H9 (cell line): ENCODE results near the gene ADGRG4. TPM values are rescaled to one million over a fixed set of nuclear protein-coding genes. Genes with fewer than 3 reads are reported as not detected.

Experiments
- DNase-seq: peaks from one replicate; pipeline ENCODE4 v3.0.0-alpha.2; 2017
- H2AFZ ChIP-seq: one replicate; pipeline ENCODE4 v1.6.1; 2013; ENCODE audit warnings: mild to moderate bottlenecking, low read length, control low read depth, moderate library complexity
- H2AK5ac ChIP-seq: 2 replicates; pipeline ENCODE4 v1.6.1; 2013; ENCODE audit warnings: low read length, control low read depth, mixed read lengths; ENCODE audit not compliant: insufficient read length
- H2BK120ac ChIP-seq: one replicate; pipeline ENCODE4 v1.6.1; 2013; ENCODE audit warnings: low read depth, mild to moderate bottlenecking, low read length, control low read depth, inconsistent platforms; ENCODE audit not compliant: poor library complexity, severe bottlenecking
- H2BK12ac ChIP-seq: 2 replicates; pipeline ENCODE4 v1.6.1; 2013; ENCODE audit warnings: low read length, control low read depth, mixed read lengths, low read depth; ENCODE audit not compliant: insufficient read length
- H2BK15ac ChIP-seq: 2 replicates; pipeline ENCODE4 v1.6.1; 2013; ENCODE audit warnings: low read depth, low read length, control low read depth
- H2BK20ac ChIP-seq: one replicate; pipeline ENCODE4 v1.6.1; 2013; ENCODE audit warnings: low read depth, mild to moderate bottlenecking, low read length, control low read depth, inconsistent platforms; ENCODE audit not compliant: poor library complexity, severe bottlenecking
- H2BK5ac ChIP-seq: 2 replicates; pipeline ENCODE4 v1.6.1; 2013; ENCODE audit warnings: low read length, control low read depth, mixed read lengths; ENCODE audit not compliant: insufficient read length
- H3K14ac ChIP-seq: 2 replicates; pipeline ENCODE4 v1.6.1; 2013; ENCODE audit warnings: low read length, control low read depth; ENCODE audit not compliant: insufficient read depth
- H3K18ac ChIP-seq: 2 replicates; pipeline ENCODE4 v1.6.1; 2013; ENCODE audit warnings: low read depth, mild to moderate bottlenecking, mixed read lengths, low read length, control low read depth; ENCODE audit not compliant: insufficient read length
- H3K23ac ChIP-seq: 2 replicates; pipeline ENCODE4 v1.6.1; 2013; ENCODE audit warnings: low read length, control low read depth, mixed read lengths, low read depth; ENCODE audit not compliant: insufficient read length
- H3K23me2 ChIP-seq: 2 replicates; pipeline ENCODE4 v1.6.1; 2013; ENCODE audit warnings: low read depth, mild to moderate bottlenecking, mixed read lengths, low read length, control low read depth; ENCODE audit not compliant: insufficient read length, poor library complexity, severe bottlenecking
- H3K27ac ChIP-seq: 2 replicates; pipeline ENCODE4 v1.5.1; 2013; ENCODE audit warnings: low read length, control low read depth, mixed read lengths, low read depth; ENCODE audit not compliant: insufficient read length
- H3K27me3 ChIP-seq: 2 replicates; pipeline ENCODE4 v1.6.1; 2013; ENCODE audit warnings: low read length, control low read depth, inconsistent platforms; ENCODE audit not compliant: insufficient read depth
- H3K4ac ChIP-seq: 2 replicates; pipeline ENCODE4 v1.6.1; 2013; ENCODE audit warnings: low read depth, mild to moderate bottlenecking, control low read depth, inconsistent platforms, low read length, moderate library complexity
- H3K4me1 ChIP-seq: 2 replicates; pipeline ENCODE4 v1.6.1; 2013; ENCODE audit warnings: low read length, control low read depth, inconsistent platforms; ENCODE audit not compliant: insufficient read depth
- H3K4me2 ChIP-seq: 2 replicates; pipeline ENCODE4 v1.6.1; 2013; ENCODE audit warnings: low read length, control low read depth, mixed read lengths; ENCODE audit not compliant: insufficient read length, insufficient read depth
- H3K56ac ChIP-seq: 2 replicates; pipeline ENCODE4 v1.6.1; 2013; ENCODE audit warnings: low read depth, mild to moderate bottlenecking, mixed read lengths, low read length, control low read depth; ENCODE audit not compliant: insufficient read length
- H3K79me1 ChIP-seq: 2 replicates; pipeline ENCODE4 v1.6.1; 2013; ENCODE audit warnings: low read depth, mild to moderate bottlenecking, moderate library complexity, low read length, control low read depth, inconsistent platforms; ENCODE audit not compliant: insufficient read depth, poor library complexity, severe bottlenecking
- H3K79me2 ChIP-seq: 2 replicates; pipeline ENCODE4 v1.6.1; 2013; ENCODE audit warnings: low read length, control low read depth, inconsistent platforms; ENCODE audit not compliant: insufficient read depth
- H3K9ac ChIP-seq: 2 replicates; pipeline ENCODE4 v1.6.1; 2013; ENCODE audit warnings: low read length, control low read depth, mixed read lengths; ENCODE audit not compliant: insufficient read length; ENCODE audit errors: extremely low read depth
- H3K9me3 ChIP-seq: one replicate; pipeline ENCODE4 v1.6.1; 2013; ENCODE audit warnings: low read depth, low read length, inconsistent platforms; ENCODE audit not compliant: control insufficient read depth
- H3T11ph ChIP-seq: one replicate; pipeline ENCODE4 v1.6.1; 2013; ENCODE audit warnings: mild to moderate bottlenecking, low read length, control low read depth, inconsistent platforms
- H4K20me1 ChIP-seq: one replicate; pipeline ENCODE4 v1.6.1; 2013; ENCODE audit not compliant: control insufficient read depth, insufficient read length, insufficient read depth
- H4K5ac ChIP-seq: 2 replicates; pipeline ENCODE4 v1.6.1; 2013; ENCODE audit warnings: low read depth, mild to moderate bottlenecking, mixed read lengths, low read length, control low read depth; ENCODE audit not compliant: insufficient read length
- H4K8ac ChIP-seq: replicated peaks from 2 replicates; pipeline ENCODE4 v1.6.1; 2013; ENCODE audit warnings: low read length, control low read depth, mixed read lengths, low read depth; ENCODE audit not compliant: insufficient read length
- H4K91ac ChIP-seq: 2 replicates; pipeline ENCODE4 v1.6.1; 2013; ENCODE audit warnings: low read depth, mild to moderate bottlenecking, moderate library complexity, mixed read lengths, low read length, control low read depth; ENCODE audit not compliant: insufficient read length
- H3K27ac Mint-ChIP-seq, 3 experiments: 2 replicates in 2 of 3; 3 replicates in 1 of 3; pipeline ENCODE4 v1.8.0; 2020 to 2021; ENCODE audit warnings: mixed read lengths in 3 of 3, mild to moderate bottlenecking in 1 of 3, moderate library complexity in 1 of 3
- H3K27me3 Mint-ChIP-seq: 2 replicates; pipeline ENCODE4 v1.8.0; 2021; ENCODE audit warnings: low read depth, mild to moderate bottlenecking, moderate library complexity, mixed read lengths
- H3K36me3 Mint-ChIP-seq, 3 experiments: 2 replicates in 2 of 3; 3 replicates in 1 of 3; pipeline ENCODE4 v1.8.0; 2020 to 2021; ENCODE audit warnings: low read depth in 3 of 3, mixed read lengths in 3 of 3; ENCODE audit not compliant: insufficient read depth in 1 of 3
- H3K4me1 Mint-ChIP-seq, 2 experiments: 2 replicates each; pipeline ENCODE4 v1.8.0; 2020; ENCODE audit warnings: mixed read lengths in 2 of 2
- H3K4me3 Mint-ChIP-seq, 2 experiments: 2 replicates in 1 of 2; 3 replicates in 1 of 2; pipeline ENCODE4 v1.8.0; 2020 to 2021; ENCODE audit warnings: mild to moderate bottlenecking in 2 of 2, mixed read lengths in 2 of 2, moderate library complexity in 1 of 2
- H3K9me3 Mint-ChIP-seq, 2 experiments: 2 replicates in 1 of 2; 3 replicates in 1 of 2; pipeline ENCODE4 v1.8.0; 2020; ENCODE audit warnings: mild to moderate bottlenecking in 2 of 2, mixed read lengths in 2 of 2, moderate library complexity in 1 of 2
- WGBS: extraction: QIAGEN DNeasy Blood & Tissue Kit; methylation state at CpG from one replicate; pipeline ENCODE4 v1.1.7; 2013; ENCODE audit warnings: missing lambda C conversion rate, low lambda C conversion rate, mixed read lengths; ENCODE audit not compliant: insufficient read length; ENCODE audit errors: extremely low coverage; 5-methylcytosine and 5-hydroxymethylcytosine counted together
- total RNA-seq: library from RNA; stranded (reverse); gene quantifications from 2 replicates; pipeline ENCODE4 v1.2.1, GENCODE V29; 2021
- TF ChIP-seq, protein P1 (sequence below): fragments of 200-600 bp; sonication (generic); conservative IDR thresholded peaks from 3 replicates; pipeline ENCODE4 v1.8.0; 2021; ENCODE audit warnings: antibody characterized with exemption, mild to moderate bottlenecking

Gene ADGRG4
- total RNA-seq, 1 experiment from 2014 or later = not detected

DNA sequence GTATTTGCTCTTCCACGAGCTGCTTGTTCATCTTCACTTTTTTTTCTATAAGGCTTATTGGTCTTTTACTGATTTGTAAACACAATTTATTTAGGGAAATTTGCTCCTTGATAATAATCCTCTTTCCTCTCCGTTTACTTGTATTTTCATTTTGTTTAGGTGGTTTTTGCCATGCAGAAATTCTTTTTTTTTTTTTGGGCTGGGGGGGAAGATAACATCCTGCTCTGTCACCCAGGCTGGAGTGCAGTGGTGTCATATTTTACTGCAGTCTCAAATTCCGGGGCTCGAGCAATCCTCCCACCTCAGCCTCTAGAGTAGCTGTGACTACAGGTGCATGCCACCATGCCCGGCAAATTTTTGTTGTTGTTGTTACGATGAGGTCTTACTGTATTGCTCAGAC is 155.4 kb downstream of the ADGRG4 start:
- H3K4ac ChIP-seq = no peak overlapping the region
- no peaks in the 10 kb centered on the region for H3K4me1 ChIP-seq
- H2BK15ac ChIP-seq = no peak overlapping the region
- H2AFZ ChIP-seq = no peak overlapping the region
- no peak overlapping the region for H4K91ac ChIP-seq
- peaks cover 25% of the 10 kb centered on the region for H3K9me3 ChIP-seq
- no peaks in the 10 kb centered on the region for H4K20me1 ChIP-seq
- no peak overlapping the region for H3K27ac Mint-ChIP-seq
- peaks cover 36 to 37% of the 10 kb centered on the region in 2 experiments for H3K9me3 Mint-ChIP-seq
- H3K36me3 Mint-ChIP-seq = no peaks in the 10 kb centered on the region
- no peak overlapping the region for H4K5ac ChIP-seq
- no peak overlapping the region for H3K14ac ChIP-seq
- H3K79me2 ChIP-seq = no peaks in the 10 kb centered on the region
- no peak overlapping the region for H2BK5ac ChIP-seq
- H3K18ac ChIP-seq = no peak overlapping the region
- H3K79me1 ChIP-seq = no peaks in the 10 kb centered on the region
- TF ChIP-seq, protein P1, sequence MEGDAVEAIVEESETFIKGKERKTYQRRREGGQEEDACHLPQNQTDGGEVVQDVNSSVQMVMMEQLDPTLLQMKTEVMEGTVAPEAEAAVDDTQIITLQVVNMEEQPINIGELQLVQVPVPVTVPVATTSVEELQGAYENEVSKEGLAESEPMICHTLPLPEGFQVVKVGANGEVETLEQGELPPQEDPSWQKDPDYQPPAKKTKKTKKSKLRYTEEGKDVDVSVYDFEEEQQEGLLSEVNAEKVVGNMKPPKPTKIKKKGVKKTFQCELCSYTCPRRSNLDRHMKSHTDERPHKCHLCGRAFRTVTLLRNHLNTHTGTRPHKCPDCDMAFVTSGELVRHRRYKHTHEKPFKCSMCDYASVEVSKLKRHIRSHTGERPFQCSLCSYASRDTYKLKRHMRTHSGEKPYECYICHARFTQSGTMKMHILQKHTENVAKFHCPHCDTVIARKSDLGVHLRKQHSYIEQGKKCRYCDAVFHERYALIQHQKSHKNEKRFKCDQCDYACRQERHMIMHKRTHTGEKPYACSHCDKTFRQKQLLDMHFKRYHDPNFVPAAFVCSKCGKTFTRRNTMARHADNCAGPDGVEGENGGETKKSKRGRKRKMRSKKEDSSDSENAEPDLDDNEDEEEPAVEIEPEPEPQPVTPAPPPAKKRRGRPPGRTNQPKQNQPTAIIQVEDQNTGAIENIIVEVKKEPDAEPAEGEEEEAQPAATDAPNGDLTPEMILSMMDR = no peak
- no peak overlapping the region for H2BK20ac ChIP-seq
- no peak overlapping the region for H3K4me3 Mint-ChIP-seq
- H3K9ac ChIP-seq = no peak overlapping the region
- H3K23me2 ChIP-seq = no peaks in the 10 kb centered on the region
- DNase-seq = no peak
- peaks cover 2% of the 10 kb centered on the region; the same call in 1 of the 2 replicates for H3K27me3 Mint-ChIP-seq
- H2BK120ac ChIP-seq = no peak overlapping the region
- no CpG with 5 or more reads among the region's 6 CpGs for WGBS
- H3K4me1 Mint-ChIP-seq = no peaks in the 10 kb centered on the region
- no peak overlapping the region for H3T11ph ChIP-seq
- H2AK5ac ChIP-seq = no peak overlapping the region
- no peak overlapping the region for H4K8ac ChIP-seq
- no peak overlapping the region for H3K4me2 ChIP-seq
- H3K56ac ChIP-seq = no peak overlapping the region
- H3K27me3 ChIP-seq = no peaks in the 10 kb centered on the region
- no peak overlapping the region for H3K23ac ChIP-seq
- H3K27ac ChIP-seq = no peak overlapping the region
- no peak overlapping the region for H2BK12ac ChIP-seq
